Pancreas (tissue), 10 donors: ENCODE data around the gene TUBB2A. TPM values are rescaled to one million over a fixed set of nuclear protein-coding genes. Genes with fewer than 3 reads are reported as not detected.
"Not testable (repeated sequence)": the region's sequence is repeated elsewhere in the genome, so short reads cannot be mapped to it uniquely, and the experiment has no call there.

Experiments used
- ATAC-seq, 4 donors: fragments of 200-7000 bp; cut with Tn5 transposase; one replicate each; pipeline versions ENCODE4 v1.8.0 to v1.9.1; 2020; ENCODE audit warnings: mild to moderate bottlenecking in 4 of 4, moderate library complexity in 4 of 4
- DNase-seq, 6 donors: peaks; one replicate each; pipeline ENCODE4 v3.0.0-alpha.2; 2020
- FAIRE-seq: peaks from 2 replicates; lab custom pipeline; 2012; peaks lifted over from hg19 to GRCh38; lab: Jason Lieb, UNC
- H3K27ac ChIP-seq, 4 donors: fragments of 200-600 bp; sonication (generic); 1 replicate in 3 of 4; 2 replicates in 1 of 4; pipeline versions ENCODE4 v1.5.0 to v1.8.0; 2020
- H3K27me3 ChIP-seq, 4 donors: fragments of 200-600 bp; one replicate each; pipeline ENCODE4 v1.8.0; 2021
- H3K36me3 ChIP-seq, 3 donors: fragments of 200-600 bp; sonication (generic) in 1 of 3; one replicate each; pipeline versions ENCODE4 v1.5.0 to v1.8.0; 2020 to 2021
- H3K4me1 ChIP-seq, 3 donors: fragments of 200-600 bp; one replicate each; pipeline ENCODE4 v1.8.0; 2021
- H3K4me3 ChIP-seq, 4 donors: fragments of 200-600 bp; sonication (generic) in 2 of 4; one replicate each; pipeline versions ENCODE4 v1.5.0 to v1.8.0; 2020 to 2021
- H3K9me3 ChIP-seq, 4 donors: fragments of 200-600 bp; one replicate each; pipeline ENCODE4 v1.8.0; 2021
- CTCF ChIP-seq, 4 donors: fragments of 200-600 bp; sonication (generic) in 3 of 4; IDR thresholded peaks; one replicate each; pipeline versions ENCODE4 v1.5.0 to v1.8.0; 2021; ENCODE audit warnings: antibody characterized with exemption in 4 of 4
- WGBS, 2 donors: extraction: QIAGEN DNeasy Blood & Tissue Kit; methylation state at CpG; one replicate each; pipeline ENCODE4 v1.1.7; 2013; 5-methylcytosine and 5-hydroxymethylcytosine counted together
- intact Hi-C, 3 donors: fragments of 100-400 bp; cut with DNase I; formaldehyde crosslinking; loops; one replicate each; pipeline versions ENCODE4 v1.11.1 to v1.14.2; 2022
- polyA plus RNA-seq, 2 donors: library from polyadenylated mRNA; stranded (reverse); fragments of 200-250 nt; gene quantifications; one replicate each; pipeline ENCODE4 v1.2.3, GENCODE V29; 2013
- total RNA-seq, 6 donors: library from RNA; stranded (reverse); fragmentation: NEBNext Ultra II Directional in 4 of 6; extraction: Animal tissue kit (Norgen Biotek cat#: 25700) in 4 of 6; gene quantifications; one replicate each; pipeline versions ENCODE4 v1.2.1 to v1.2.4, GENCODE V29; 2021 to 2023
- donor health status: healthy with polysubstance abuse.
- donor health status: DM: no; HTN: no; CAD: no; lungs with moderate emphysema.
- donor health status: DM: no; HTN: no; CAD: no.
- donor health status: control.
- donor health status: control.
- donor health status: Bipolar disorder and iron deficiency.
- donor health status: DM: yes; HTN: yes; CAD: no.
- donor health status: DM: no; HTN: no; CAD: no.
- donor health status: DM: no; HTN: no; CAD: no.
- donor health status: DM: yes; HTN: yes; CAD: no.

Gene TUBB2A
- total and polyA plus RNA-seq, 8 donors: 16.3 to 55.9 (median 20.8) TPM

- WGBS, 2 donors: 72 to 83% methylated on average over 20 of the region's 20 CpGs
- FAIRE-seq: no peak
- H3K4me1 ChIP-seq: peaks cover 34 to 49% (median 42%) of the 10 kb centered on the region in 3 donors
- no peak overlapping the region for H3K4me3 ChIP-seq
- peaks cover 0 to 12% (median 0%) of the 10 kb centered on the region in 3 donors for H3K36me3 ChIP-seq
- no peaks in the 10 kb centered on the region for H3K27me3 ChIP-seq
- ATAC-seq: no peak
- no peak for TF ChIP-seq CTCF (IDR thresholded peaks at IDR 0.05)
- no peak for DNase-seq
- intact Hi-C loops: no loop called here
- H3K27ac ChIP-seq: peak overlapping the region in 2 of 4 donors; percentile 78 to 88
- H3K9me3 ChIP-seq: no peaks in the 10 kb centered on the region
These were observed 17.1 kb downstream of the TUBB2A start for GRCh38 chr6:3140201-3140600.

GRCh38 chr6:3139090-3139903, 18.0 kb downstream of the TUBB2A start:
- Histone ChIP-seq H3K4me1 (peaks cover 34 to 53% (median 42%) of the 10 kb centered on the region in 3 donors), H3K4me3 (no peak overlapping the region), H3K27me3 (no peaks in the 10 kb centered on the region), H3K9me3 (no peaks in the 10 kb centered on the region), H3K27ac (peak overlapping the region; percentile 25 to 88 (median 56)), H3K36me3 (peaks cover 0 to 12% (median 0%) of the 10 kb centered on the region in 3 donors)
- TF ChIP-seq CTCF (IDR thresholded peaks at IDR 0.05): no peak
- DNase-seq (peak in 5 of 6 donors; percentile 58 to 88 (median 77)), FAIRE-seq (no peak), ATAC-seq (peak; percentile 66 to 77 (median 70))
- 19 to 24% methylated on average over 14 of the region's 14 CpGs for WGBS, 2 donors
- intact Hi-C loops: no loop called here

GRCh38 chr6:3138341-3138740, 19.0 kb downstream of the TUBB2A start:
- TF ChIP-seq CTCF (IDR thresholded peaks at IDR 0.05): no peak
- H3K27me3 ChIP-seq: no peaks in the 10 kb centered on the region
- ATAC-seq: no peak
- H3K27ac ChIP-seq: peak overlapping the region in 2 of 4 donors; percentile 78 to 88
- no peaks in the 10 kb centered on the region for H3K9me3 ChIP-seq
- 38 to 43% methylated on average over 1 of the region's 1 CpG for WGBS, 2 donors
- peaks cover 0 to 9% (median 0%) of the 10 kb centered on the region in 3 donors for H3K36me3 ChIP-seq
- no peak for DNase-seq
- H3K4me1 ChIP-seq: peaks cover 34 to 53% (median 42%) of the 10 kb centered on the region in 3 donors
- no peak overlapping the region for H3K4me3 ChIP-seq
- intact Hi-C loops: no loop called here
- no peak for FAIRE-seq

- 47 to 57% methylated on average over 6 of the region's 6 CpGs for WGBS, 2 donors
- intact Hi-C loops, H3K4me3 ChIP-seq: not testable (repeated sequence)
These were observed 19.5 kb downstream of the TUBB2A start for GRCh38 chr6:3137873-3138272.

GRCh38 chr6:3137057-3137777, 20.1 kb downstream of the TUBB2A start:
- FAIRE-seq: no peak
- intact Hi-C loops: no loop called here
- peak in 1 of 6 donors; percentile 28 for DNase-seq
- peaks cover 0 to under 1% (median 0%) of the 10 kb centered on the region in 3 donors for H3K36me3 ChIP-seq
- H3K9me3 ChIP-seq: no peaks in the 10 kb centered on the region
- peak in 2 of 4 donors; percentile 7 to 20 for ATAC-seq
- peaks cover 34 to 49% (median 42%) of the 10 kb centered on the region in 3 donors for H3K4me1 ChIP-seq
- WGBS, 2 donors: 47 to 51% methylated on average over 12 of the region's 12 CpGs
- no peak overlapping the region for H3K4me3 ChIP-seq
- no peak for TF ChIP-seq CTCF (IDR thresholded peaks at IDR 0.05)
- peak overlapping the region in 3 of 4 donors; percentile 19 to 88 (median 78) for H3K27ac ChIP-seq
- H3K27me3 ChIP-seq: no peaks in the 10 kb centered on the region

More at GRCh38 chr6:3137873-3138272, 19.5 kb downstream of the TUBB2A start:
- H3K27ac ChIP-seq: peak overlapping the region in 2 of 4 donors; percentile 78 to 88
- not testable (repeated sequence) for FAIRE-seq, H3K9me3 ChIP-seq, H3K36me3 ChIP-seq, DNase-seq, H3K27me3 ChIP-seq
- H3K4me1 ChIP-seq: peaks cover 34 to 53% (median 42%) of the 10 kb centered on the region in 3 donors
- ATAC-seq: peak in 1 of 4 donors; percentile 1
